ENCODE results near the gene DGCR8.

DNA sequence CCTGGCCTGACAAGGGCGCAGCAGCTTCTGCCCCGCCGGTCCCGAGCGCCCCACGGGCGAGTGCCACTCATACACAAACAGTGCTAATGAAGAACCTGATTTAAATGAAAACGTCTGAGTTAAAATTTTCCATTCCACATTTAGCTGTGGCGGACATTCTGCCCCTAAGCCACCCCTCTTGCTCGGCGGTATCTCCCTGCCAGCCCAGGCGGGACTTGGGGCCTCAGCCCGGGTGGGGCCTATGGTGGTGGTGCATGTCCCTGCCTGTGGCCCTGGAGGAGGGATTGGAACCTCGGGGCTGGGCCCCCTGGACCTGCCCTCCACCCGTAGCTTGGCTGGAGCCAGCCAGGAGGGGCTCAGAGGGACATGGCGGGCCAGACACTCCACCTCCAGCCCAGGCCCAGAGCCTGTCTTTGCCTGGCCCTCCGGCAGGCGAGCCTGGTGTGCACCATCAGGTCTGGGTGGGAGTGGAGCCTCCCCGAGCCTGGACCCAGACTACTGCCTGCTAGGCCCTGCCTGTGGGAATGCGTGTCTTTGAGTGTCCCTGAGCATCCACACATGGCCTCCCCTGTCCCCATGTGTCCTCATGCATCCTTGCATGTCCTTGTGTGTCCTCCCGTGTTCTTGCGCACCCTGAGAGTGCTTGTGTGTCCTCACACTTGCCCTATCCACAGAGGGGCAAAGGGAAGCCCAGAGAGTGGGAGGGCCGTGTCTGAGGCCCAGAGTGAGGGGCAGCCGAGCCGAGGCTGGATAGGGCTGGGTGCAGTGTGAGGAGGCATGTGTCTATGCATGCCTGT, 56.0 kb downstream of the DGCR8 start:
- TF ChIP-seq CTCF (IDR thresholded peaks at IDR 0.05; ENCODE audit: borderline replicate concordance, extremely low read depth, low read length, poor library complexity, severe bottlenecking) = no peak
- no peak for TF ChIP-seq EZH2 (IDR thresholded peaks at IDR 0.05; ENCODE audit: borderline replicate concordance, low read depth, low read length, severe bottlenecking)
